H1 (cell line): Measurements from ENCODE around the gene RTN4RL2.
A peak's percentile ranks its signal among the peaks of the same experiment; 100 is the strongest.

Experiments used
- CBX5 ChIP-seq: fragments of 300-800, 300-1000 bp; sonication (generic); IDR thresholded peaks from 2 replicates; pipeline ENCODE4 v1.7.1; 2016; ENCODE audit warnings: antibody characterized with exemption, low read length, low read depth
- EGR1 ChIP-seq: IDR thresholded peaks from 2 replicates; pipeline ENCODE4 v1.6.1; 2011; ENCODE audit warnings: low read depth, low read length, borderline replicate concordance
- EZH2 ChIP-seq: fragments of 200-600 bp; sonication (generic); IDR thresholded peaks from 2 replicates; pipeline ENCODE4 v1.7.1; 2012; ENCODE audit warnings: low read depth, mild to moderate bottlenecking, moderate library complexity, low read length, inconsistent platforms; ENCODE audit not compliant: severe bottlenecking
- JUND ChIP-seq: IDR thresholded peaks from 2 replicates; pipeline ENCODE4 v1.6.1; 2011; ENCODE audit warnings: mild to moderate bottlenecking, improper control_type of control experiment, low read length
- POLR2A ChIP-seq, 2 experiments: IDR thresholded peaks; 1 replicate in 1 of 2; 2 replicates in 1 of 2; pipeline ENCODE4 v1.6.1; 2011; ENCODE audit warnings: low read depth in 2 of 2, low read length in 2 of 2, mild to moderate bottlenecking in 2 of 2; ENCODE audit errors: control extremely low read depth in 1 of 2
- POLR2AphosphoS5 ChIP-seq: IDR thresholded peaks from 2 replicates; pipeline ENCODE4 v1.6.1; 2011; ENCODE audit warnings: low read depth, low read length
- SRF ChIP-seq: IDR thresholded peaks from 2 replicates; pipeline ENCODE4 v1.6.1; 2011; ENCODE audit warnings: mild to moderate bottlenecking, low read depth, low read length, moderate library complexity
- TF ChIP-seq, protein P1 (sequence below), 3 experiments: IDR thresholded peaks; 1 replicate in 2 of 3; 2 replicates in 1 of 3; pipeline versions ENCODE4 v1.5.1 to v1.6.1; 2011; ENCODE audit warnings: low read length in 3 of 3, mild to moderate bottlenecking in 3 of 3, inconsistent platforms in 2 of 3, low read depth in 1 of 3, moderate library complexity in 1 of 3; ENCODE audit not compliant: insufficient read depth in 1 of 3; ENCODE audit errors: control extremely low read depth in 1 of 3

- TF ChIP-seq POLR2A (IDR thresholded peaks at IDR 0.05; ENCODE audit: control extremely low read depth in 1 of 2, low read depth in 2 of 2, low read length in 2 of 2) = no peak
- TF ChIP-seq EZH2 = no peak
- TF ChIP-seq, protein P1, sequence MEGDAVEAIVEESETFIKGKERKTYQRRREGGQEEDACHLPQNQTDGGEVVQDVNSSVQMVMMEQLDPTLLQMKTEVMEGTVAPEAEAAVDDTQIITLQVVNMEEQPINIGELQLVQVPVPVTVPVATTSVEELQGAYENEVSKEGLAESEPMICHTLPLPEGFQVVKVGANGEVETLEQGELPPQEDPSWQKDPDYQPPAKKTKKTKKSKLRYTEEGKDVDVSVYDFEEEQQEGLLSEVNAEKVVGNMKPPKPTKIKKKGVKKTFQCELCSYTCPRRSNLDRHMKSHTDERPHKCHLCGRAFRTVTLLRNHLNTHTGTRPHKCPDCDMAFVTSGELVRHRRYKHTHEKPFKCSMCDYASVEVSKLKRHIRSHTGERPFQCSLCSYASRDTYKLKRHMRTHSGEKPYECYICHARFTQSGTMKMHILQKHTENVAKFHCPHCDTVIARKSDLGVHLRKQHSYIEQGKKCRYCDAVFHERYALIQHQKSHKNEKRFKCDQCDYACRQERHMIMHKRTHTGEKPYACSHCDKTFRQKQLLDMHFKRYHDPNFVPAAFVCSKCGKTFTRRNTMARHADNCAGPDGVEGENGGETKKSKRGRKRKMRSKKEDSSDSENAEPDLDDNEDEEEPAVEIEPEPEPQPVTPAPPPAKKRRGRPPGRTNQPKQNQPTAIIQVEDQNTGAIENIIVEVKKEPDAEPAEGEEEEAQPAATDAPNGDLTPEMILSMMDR (IDR thresholded peaks at IDR 0.05; ENCODE audit: control extremely low read depth in 1 of 3, insufficient read depth in 1 of 3, low read depth in 1 of 3, low read length in 3 of 3) = peak; percentile 80 to 88 (median 87)
- no peak for TF ChIP-seq CBX5
- TF ChIP-seq JUND = no peak
- no peak for TF ChIP-seq EGR1
- TF ChIP-seq POLR2AphosphoS5 = no peak
- TF ChIP-seq SRF = no peak
Measured at GRCh38 chr11:57491371-57492061, 31.2 kb downstream of the RTN4RL2 start.
